Peyer's patch (tissue), 4 donors: ENCODE data around the gene SPDYC. TPM values are rescaled to one million over a fixed set of nuclear protein-coding genes. Genes with fewer than 3 reads are reported as not detected.
A peak's percentile ranks its signal among the peaks of the same experiment; 100 is the strongest.

Experiments used
- DNase-seq, 3 donors: peaks; one replicate each; pipeline ENCODE4 v3.0.0-alpha.2; 2017 to 2019
- H3K27ac ChIP-seq, 4 donors: fragments of 200-600 bp; sonication (generic); one replicate each; pipeline ENCODE4 v1.5.1; 2016 to 2019
- H3K27me3 ChIP-seq, 2 donors: fragments of 200-600 bp; sonication (generic); one replicate each; pipeline ENCODE4 v1.5.1; 2019
- H3K36me3 ChIP-seq, 3 donors: fragments of 200-600 bp; sonication (generic); one replicate each; pipeline ENCODE4 v1.5.1; 2016 to 2019
- H3K4me1 ChIP-seq, 4 donors: fragments of 200-600 bp; sonication (generic); one replicate each; pipeline ENCODE4 v1.5.1; 2016 to 2019
- H3K4me3 ChIP-seq, 4 donors: fragments of 200-600 bp; sonication (generic); 1 replicate in 3 of 4; 2 replicates in 1 of 4; pipeline ENCODE4 v1.5.1; 2016 to 2019; ENCODE audit warnings: mild to moderate bottlenecking in 1 of 4
- H3K9me3 ChIP-seq, 4 donors: fragments of 200-600 bp; sonication (generic); one replicate each; pipeline ENCODE4 v1.5.1; 2016 to 2019; ENCODE audit warnings: mild to moderate bottlenecking in 1 of 4
- CTCF ChIP-seq, 6 experiments: fragments of 450-650 bp in 4 of 6; fragments of 200-600 bp in 2 of 6; sonication (generic) in 1 of 6; IDR thresholded peaks; one replicate each; pipeline ENCODE4 v1.5.1; 2017 to 2019; ENCODE audit warnings: antibody characterized with exemption in 6 of 6, mild to moderate bottlenecking in 3 of 6, moderate library complexity in 1 of 6
- POLR2A ChIP-seq, 2 donors: fragments of 450-650 bp; IDR thresholded peaks; one replicate each; pipeline ENCODE4 v1.5.1; 2017; ENCODE audit warnings: antibody characterized with exemption in 2 of 2, mild to moderate bottlenecking in 2 of 2, moderate library complexity in 2 of 2
- total RNA-seq, 4 donors: library from RNA; depleted of rRNA; stranded (reverse); fragments of >200 nt; gene quantifications; one replicate each; pipeline ENCODE4 v1.1.0, GENCODE V29; 2016

Gene SPDYC
- total RNA-seq, 4 donors from 2014 or later, result not detected

- Histone ChIP-seq H3K36me3 (no peaks in the 10 kb centered on the region), H3K4me1 (peaks cover 0 to 10% (median 0%) of the 10 kb centered on the region in 4 donors), H3K27me3 (no peaks in the 10 kb centered on the region), H3K4me3 (no peak overlapping the region), H3K27ac (peak overlapping the region in 3 of 4 donors; percentile 32 to 76 (median 74)), H3K9me3 (no peaks in the 10 kb centered on the region)
- peak; percentile 44 to 93 (median 85) for DNase-seq
- peak in 1 of 6 experiments; percentile 8 for TF ChIP-seq CTCF (IDR thresholded peaks at IDR 0.05)
- TF ChIP-seq POLR2A (IDR thresholded peaks at IDR 0.05), result peak in 1 of 2 donors; percentile 46
These were observed 19.3 kb upstream of the SPDYC start for GRCh38 chr11:65150509-65151299.

DNA sequence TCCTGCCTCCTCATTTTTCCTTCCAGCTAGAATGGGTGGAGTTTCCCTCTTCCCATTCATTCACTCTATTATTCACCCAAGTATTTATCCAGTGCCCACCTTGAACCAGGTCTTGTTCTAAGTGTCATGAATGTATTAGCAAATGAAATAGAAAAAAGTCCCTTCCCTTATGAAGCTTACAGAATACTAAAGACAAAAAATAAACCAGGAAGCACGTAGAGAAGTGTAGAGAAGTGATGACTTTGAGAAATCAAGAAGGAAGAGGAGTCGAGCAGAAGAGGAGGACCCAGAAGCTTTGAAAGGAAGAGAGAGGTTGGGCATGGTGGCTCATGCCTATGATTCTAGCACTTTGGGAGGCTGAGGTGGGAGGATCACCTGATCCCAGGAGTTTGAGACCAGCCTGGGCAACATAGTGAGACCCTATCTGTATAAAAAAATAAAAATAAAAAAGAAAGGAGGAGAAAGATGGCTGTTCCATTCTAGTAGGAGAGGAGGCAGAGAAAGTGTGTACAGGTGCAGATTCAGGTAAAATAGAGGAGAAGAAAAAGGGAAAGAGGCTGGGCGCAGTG, 18.6 kb upstream of the SPDYC start:
- no peaks in the 10 kb centered on the region for H3K9me3 ChIP-seq
- no peaks in the 10 kb centered on the region for H3K36me3 ChIP-seq
- DNase-seq, result peak in 1 of 3 donors; percentile 19
- H3K27ac ChIP-seq, result peak overlapping the region in 3 of 4 donors; percentile 32 to 76 (median 74)
- TF ChIP-seq POLR2A (IDR thresholded peaks at IDR 0.05) (no peak), CTCF (IDR thresholded peaks at IDR 0.05) (no peak)
- peaks cover 0 to 10% (median 0%) of the 10 kb centered on the region in 4 donors for H3K4me1 ChIP-seq
- no peak overlapping the region for H3K4me3 ChIP-seq
- H3K27me3 ChIP-seq, result no peaks in the 10 kb centered on the region

DNA sequence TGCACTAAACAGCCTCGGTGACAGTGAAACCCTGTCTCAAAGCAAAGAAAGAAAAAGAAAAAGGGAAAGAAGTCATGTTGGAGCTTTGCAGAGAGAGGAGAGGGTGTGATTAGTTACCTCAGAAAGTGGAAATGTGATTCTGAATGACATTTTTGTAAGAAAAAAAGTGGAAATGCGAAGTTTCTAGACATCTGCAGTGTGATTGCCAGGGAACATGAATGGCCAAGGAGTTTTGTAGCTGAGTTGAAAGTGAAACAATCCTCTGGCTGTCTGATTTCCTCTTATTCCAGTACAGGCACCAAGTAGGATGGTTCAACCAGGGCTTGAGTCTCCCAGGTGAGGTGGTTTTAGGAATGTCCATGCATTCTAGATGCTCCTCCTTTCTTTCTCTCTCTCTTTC, 17.9 kb upstream of the SPDYC start:
- no peak overlapping the region for H3K4me3 ChIP-seq
- peaks cover 0 to 10% (median 0%) of the 10 kb centered on the region in 4 donors for H3K4me1 ChIP-seq
- H3K36me3 ChIP-seq, result no peaks in the 10 kb centered on the region
- TF ChIP-seq CTCF (IDR thresholded peaks at IDR 0.05) (no peak), POLR2A (IDR thresholded peaks at IDR 0.05) (no peak)
- no peaks in the 10 kb centered on the region for H3K27me3 ChIP-seq
- H3K27ac ChIP-seq, result no peak overlapping the region
- H3K9me3 ChIP-seq, result no peaks in the 10 kb centered on the region
- DNase-seq, result no peak

- TF ChIP-seq CTCF (IDR thresholded peaks at IDR 0.05) (no peak), POLR2A (IDR thresholded peaks at IDR 0.05) (no peak)
- H3K9me3 ChIP-seq, result no peaks in the 10 kb centered on the region
- H3K4me3 ChIP-seq, result no peak overlapping the region
- H3K36me3 ChIP-seq, result no peaks in the 10 kb centered on the region
- no peaks in the 10 kb centered on the region for H3K4me1 ChIP-seq
- DNase-seq, result no peak
- H3K27ac ChIP-seq, result no peak overlapping the region
- no peaks in the 10 kb centered on the region for H3K27me3 ChIP-seq
These were observed 13.8 kb upstream of the SPDYC start for GRCh38 chr11:65156256-65156655.

GRCh38 chr11:65156926-65157325, 13.1 kb upstream of the SPDYC start:
- no peaks in the 10 kb centered on the region for H3K4me1 ChIP-seq
- no peak for DNase-seq
- no peak for TF ChIP-seq CTCF (IDR thresholded peaks at IDR 0.05)
- TF ChIP-seq POLR2A (IDR thresholded peaks at IDR 0.05), result no peak

More at GRCh38 chr11:65156926-65157325, 13.1 kb upstream of the SPDYC start:
- Histone ChIP-seq H3K9me3 (no peaks in the 10 kb centered on the region), H3K27ac (no peak overlapping the region), H3K4me3 (no peak overlapping the region), H3K27me3 (no peaks in the 10 kb centered on the region), H3K36me3 (no peaks in the 10 kb centered on the region)
